GM19397 (cell line): ENCODE results near the gene OR1N1.
"Not testable (repeated sequence)": the region's sequence is repeated elsewhere in the genome, so short reads cannot be mapped to it uniquely, and the experiment has no call there.

ENCODE experiments used
- ATAC-seq: cut with Tn5 transposase; IDR thresholded peaks from one replicate; pipeline ENCODE4 v1.9.1; 2021; ENCODE audit warnings: mild to moderate bottlenecking, moderate library complexity; ENCODE audit not compliant: unreplicated experiment

OR1N1 gene, protein sequence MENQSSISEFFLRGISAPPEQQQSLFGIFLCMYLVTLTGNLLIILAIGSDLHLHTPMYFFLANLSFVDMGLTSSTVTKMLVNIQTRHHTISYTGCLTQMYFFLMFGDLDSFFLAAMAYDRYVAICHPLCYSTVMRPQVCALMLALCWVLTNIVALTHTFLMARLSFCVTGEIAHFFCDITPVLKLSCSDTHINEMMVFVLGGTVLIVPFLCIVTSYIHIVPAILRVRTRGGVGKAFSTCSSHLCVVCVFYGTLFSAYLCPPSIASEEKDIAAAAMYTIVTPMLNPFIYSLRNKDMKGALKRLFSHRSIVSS

DNA sequence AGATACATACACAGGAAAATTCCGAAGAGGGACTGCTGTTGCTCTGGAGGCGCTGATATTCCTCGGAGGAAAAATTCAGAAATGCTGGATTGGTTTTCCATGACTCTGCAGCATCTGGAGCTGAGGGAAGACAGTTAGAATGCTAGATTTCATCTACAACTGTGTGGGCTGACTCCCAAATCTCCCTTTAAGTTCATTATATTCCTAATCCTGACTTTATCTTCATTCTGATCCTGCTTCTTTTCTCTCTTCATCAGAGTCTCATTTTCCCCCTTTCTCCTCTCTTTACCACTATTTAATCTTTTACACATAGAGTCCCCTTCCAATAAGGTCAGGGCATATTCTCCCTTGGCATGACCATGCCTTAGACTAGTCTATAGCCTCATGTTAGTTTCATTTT lies at the start of gene OR1N1:
Gene OR1N1 (minus strand): TSS at position 101 of the 400 bp plus-strand sequence. CDS start 0 bp downstream, at position 101.
- ATAC-seq: no peak

DNA sequence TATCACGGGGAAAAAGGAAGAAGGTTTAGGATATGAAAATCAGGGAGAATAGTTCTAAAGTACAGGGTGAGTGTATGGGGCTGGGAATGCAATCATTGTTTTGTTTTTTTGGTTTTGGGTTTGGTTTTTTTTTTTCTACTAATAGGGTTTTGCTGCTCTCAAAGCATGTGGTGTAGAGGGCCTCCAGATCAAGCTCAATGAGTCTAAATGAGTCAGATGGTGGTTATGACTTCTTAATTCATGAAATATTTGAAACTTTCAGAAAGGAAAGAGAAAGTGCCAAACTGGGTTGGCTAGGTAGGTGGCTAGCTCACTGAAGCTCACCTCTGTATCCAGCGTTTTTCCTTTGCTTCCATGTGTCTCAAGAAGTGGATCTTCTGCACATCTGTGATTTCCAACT lies 45.4 kb upstream of the OR1N1 start:
- ATAC-seq: no peak

- no peak for ATAC-seq
Measured at GRCh38 chr9:122567901-122568300, 40.8 kb upstream of the OR1N1 start.

DNA sequence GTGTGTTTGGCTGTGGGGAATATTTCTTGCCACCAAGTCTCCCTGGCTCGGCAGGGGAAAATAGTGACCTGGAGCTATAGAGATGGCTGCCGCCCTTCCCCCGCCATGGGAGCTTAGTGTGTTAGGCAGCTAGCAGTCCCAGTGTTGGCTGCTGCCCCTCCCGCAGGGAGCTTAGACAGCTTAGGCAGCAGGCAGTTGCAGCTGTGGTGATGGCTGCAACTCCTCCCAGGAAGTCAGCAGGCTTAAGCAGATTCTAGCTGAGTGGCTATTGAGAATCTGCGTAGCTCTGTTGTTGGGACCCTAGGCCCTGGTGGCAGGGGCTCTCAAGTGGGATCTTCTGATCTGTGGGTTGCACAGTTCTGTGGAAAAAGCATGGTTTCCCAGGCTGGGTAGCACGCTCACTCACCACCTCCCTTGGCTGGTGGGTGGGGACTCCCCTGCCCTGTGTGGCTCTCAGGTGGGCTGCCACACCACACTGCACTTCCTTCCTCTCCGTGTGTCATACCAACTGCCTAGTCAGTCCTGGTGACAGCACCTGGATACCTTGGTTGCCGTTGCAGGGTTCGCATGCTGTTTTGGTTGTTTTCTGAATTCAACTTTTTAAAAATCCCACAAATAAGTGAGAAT lies 35.2 kb upstream of the OR1N1 start:
- no peak for ATAC-seq

- ATAC-seq: no peak
Measured at GRCh38 chr9:122561446-122561845, 34.4 kb upstream of the OR1N1 start.

- no peak for ATAC-seq
Measured at GRCh38 chr9:122552812-122553211, 25.7 kb upstream of the OR1N1 start, which contains the start of gene OR1N2. TSS of gene OR1N2 (plus strand) at chr9:122553112. CDS start at chr9:122553212, 100 bp downstream.

DNA sequence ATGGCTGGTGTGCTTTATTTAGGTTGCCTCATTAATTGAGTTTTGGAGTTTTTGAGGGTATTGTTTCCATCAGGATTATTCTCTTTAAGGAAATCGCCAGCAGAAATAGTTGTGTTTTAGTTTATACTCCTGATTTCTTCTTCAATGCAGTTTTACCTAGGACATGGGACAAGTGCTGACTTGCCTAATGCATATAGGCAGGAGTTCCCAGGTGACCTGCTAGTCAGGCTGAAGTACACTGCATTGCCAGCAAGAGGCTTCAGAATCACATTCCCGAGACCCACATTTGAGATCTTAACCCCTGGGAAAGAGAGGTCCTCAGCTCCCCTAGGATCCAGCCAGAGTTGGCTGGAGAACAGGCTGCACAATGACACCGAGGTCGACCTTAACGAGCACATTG lies 24.3 kb upstream of the OR1N1 start:
- ATAC-seq: no peak

- ATAC-seq: no peak
Measured at GRCh38 chr9:122546196-122546595, 19.1 kb upstream of the OR1N1 start.

DNA sequence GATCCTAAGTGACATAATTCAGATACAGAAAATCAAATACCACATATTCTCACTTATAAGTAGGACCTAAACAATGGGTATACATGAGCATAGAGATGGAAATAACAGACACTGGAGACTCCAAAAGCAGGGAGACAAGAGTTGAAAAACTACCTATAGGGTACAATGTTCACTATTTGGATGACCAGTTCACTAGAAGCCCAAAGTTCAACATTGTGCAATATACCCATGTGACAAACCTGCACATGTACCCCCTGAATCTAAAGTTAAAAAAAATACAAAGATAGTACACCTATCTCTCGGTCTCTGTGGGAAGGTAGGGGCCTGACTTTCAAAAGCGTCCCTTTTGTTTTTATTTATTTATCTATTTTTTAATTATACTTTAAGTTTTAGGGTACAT lies 11.7 kb upstream of the OR1N1 start:
- ATAC-seq: no peak

DNA sequence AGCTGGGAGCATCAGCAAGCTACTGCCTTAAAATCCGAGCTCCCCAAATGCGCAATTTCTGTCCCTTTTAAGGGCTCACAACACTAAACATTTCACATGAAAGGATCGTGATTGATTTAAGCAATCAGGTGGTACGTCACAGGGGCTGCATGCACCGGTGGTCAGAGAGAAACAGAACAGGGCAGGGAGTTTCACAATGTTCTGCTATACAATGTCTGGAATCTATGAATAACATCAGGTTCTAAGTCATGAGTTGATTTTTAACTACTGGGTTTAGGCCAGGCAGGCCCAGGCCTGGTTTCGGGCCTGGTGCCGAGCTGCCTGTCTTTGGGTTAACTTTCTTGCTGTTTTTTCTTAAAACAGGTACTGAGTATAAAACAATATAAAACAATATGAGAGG lies 10.0 kb upstream of the OR1N1 start:
- not testable (repeated sequence) for ATAC-seq

DNA sequence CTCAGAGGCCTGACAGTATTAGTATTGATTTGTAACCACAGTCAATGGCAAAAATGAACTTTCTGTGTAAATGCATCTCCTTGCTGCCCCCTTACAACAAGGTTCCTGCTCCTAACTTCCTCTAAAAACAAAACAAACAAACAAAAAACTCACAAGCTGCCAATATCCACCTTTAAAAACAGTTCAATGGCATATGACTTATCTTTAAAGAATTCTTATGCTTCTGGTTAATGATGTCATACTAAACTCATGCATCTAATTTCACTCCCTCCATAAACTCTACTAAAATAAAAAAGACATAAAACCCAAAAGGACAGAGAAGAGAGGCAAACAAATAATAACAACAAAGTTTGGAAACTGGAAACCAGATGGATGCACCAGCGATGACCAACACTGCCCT lies 9.0 kb upstream of the OR1N1 start:
- ATAC-seq: no peak

DNA sequence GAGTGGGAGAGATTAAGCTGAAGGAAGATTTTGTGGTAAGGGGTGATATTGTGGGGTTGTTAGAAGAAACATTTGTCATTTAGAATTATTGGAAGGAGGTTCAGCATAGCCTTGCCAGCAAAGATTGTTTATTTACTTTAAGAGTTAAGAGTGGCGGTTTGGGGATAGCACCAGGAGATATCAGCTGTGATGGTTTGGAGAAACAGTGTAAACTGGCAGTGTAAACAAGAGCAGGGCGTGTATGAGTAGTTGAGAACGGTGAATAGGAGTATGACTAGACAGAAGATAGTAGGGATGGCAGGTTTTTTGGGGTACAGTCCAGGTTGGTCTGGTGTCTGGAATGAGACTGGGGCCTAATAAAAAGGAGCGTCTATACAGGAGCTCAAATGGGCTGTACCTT lies 4.1 kb upstream of the OR1N1 start:
- ATAC-seq: not testable (repeated sequence)

GRCh38 chr9:122526602-122527001 lies 491 bp downstream of the OR1N1 start:
- ATAC-seq: no peak

GRCh38 chr9:122519376-122519775 lies 7.7 kb downstream of the OR1N1 start:
- ATAC-seq: no peak

DNA sequence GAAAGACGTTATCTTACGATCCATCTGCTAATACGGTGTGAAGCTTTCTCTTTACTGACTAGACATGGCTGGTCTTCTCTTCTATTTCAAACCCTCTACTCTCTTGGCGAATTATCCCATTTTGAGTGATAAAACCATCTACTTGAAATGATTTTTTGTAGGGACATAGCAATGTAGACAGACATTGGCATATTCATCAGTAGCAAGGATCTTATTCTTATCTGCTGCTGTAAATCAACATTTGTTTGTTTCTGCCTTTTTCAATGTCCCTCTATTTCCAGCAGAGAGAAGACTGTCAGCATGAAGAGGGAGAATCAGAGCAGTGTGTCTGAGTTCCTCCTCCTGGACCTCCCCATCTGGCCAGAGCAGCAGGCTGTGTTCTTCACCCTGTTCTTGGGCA lies 8.3 kb downstream of the OR1N1 start, which contains the start of gene OR1J4:
Gene OR1J4 (plus strand): TSS at position 301 of the 400 bp plus-strand sequence. CDS start 0 bp downstream, at position 301.
- ATAC-seq: no peak

DNA sequence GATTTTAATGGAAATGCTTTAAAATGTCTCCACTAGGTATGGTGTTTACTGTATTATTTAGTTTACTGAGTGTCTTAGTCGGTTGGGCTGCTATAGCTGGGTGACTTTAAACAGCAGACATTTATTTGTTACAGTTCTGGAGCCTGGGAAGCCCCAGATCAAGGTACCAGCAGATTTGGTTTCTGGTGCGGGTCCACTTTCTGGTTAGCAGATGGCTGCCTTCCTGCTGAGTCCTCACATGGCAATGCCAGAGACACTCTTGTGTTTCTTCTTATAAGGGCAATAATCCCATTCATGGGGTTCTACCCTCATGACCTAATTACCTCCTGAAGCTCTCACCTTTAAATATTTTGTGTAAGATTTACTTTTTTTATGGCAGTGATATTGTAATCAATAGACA lies 8.9 kb downstream of the OR1N1 start:
- ATAC-seq: no peak

DNA sequence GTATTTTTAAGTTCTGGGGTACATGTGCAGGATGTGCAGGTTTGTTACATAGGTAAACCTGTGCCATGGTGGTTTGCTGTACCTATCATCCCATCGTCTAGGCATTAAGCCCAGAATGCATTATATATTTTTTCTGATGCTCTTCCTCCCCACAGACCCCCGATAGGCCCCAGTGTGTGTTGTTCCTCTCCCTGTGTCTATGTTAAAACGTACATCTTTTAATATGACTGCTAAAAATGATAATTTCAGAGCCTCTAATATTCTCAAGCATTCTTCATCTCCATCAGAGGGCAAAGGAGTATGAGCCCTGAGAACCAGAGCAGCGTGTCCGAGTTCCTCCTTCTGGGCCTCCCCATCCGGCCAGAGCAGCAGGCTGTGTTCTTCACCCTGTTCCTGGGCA lies 16.6 kb downstream of the OR1N1 start, which contains the start of gene OR1J2:
Gene OR1J2 (plus strand): TSS at position 301 of the 400 bp plus-strand sequence. CDS start 0 bp downstream, at position 301.
- no peak for ATAC-seq

DNA sequence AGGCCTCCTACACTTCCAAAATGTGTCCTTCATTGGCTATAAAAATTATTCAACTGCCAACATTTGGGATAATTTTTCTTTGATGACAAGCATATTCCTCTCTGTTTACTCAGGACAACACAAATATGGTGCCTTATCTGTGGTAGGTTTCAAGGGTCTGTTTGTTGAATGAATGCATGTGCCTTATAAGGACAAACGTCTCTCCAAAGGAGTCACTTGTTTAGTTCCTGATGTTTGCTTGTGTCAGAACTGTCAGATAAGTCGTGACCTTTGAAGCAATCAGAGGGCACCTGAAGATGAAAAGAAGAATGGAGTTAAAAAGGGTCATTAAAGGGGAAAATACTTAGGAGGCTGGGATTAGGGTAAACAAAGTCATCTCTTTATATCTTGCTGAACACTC lies 20.1 kb downstream of the OR1N1 start:
- ATAC-seq: no peak

DNA sequence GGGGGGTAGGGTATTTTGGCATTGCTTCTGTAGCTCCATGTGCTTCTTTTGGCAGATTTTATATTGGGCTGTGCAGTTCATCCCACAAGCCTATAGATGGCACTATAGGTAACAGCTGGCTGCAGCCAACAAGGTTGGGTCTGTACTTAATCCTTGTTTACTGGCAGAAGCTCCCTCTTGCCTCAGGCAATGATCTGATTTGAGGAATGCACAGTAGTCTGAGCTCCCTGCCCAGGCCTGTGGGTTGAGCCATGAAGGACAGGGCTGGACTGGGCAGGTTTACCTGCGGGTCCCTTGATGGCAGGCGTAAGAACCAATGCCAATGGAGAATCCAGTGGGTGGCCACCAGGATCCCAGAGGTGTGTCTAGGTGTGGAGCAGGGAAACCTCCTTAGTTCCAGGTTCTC lies 28.2 kb downstream of the OR1N1 start:
- no peak for ATAC-seq

GRCh38 chr9:122479062-122479461 lies 48.0 kb downstream of the OR1N1 start:
- no peak for ATAC-seq

DNA sequence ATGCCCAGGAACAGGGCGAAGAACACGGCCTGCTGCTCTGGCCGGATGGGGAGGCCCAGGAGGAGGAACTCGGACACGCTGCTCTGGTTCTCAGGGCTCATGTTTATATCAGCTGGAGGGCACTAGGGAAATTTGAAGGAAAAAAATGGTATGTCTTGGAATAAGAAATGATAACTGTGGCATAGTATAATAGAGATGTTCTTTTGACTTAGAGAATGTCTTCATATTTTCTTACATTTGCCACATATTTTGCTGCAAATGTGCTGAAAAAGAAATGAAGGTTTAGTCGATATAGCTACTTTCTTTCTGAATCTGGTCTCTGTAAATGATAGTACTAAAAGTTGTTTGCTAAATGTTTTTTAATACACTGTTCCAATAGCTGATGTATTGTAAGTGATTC lies 49.3 kb downstream of the OR1N1 start, which contains the start of gene OR1J1:
Gene OR1J1 (minus strand): TSS at position 101 of the 400 bp plus-strand sequence. CDS start 0 bp downstream, at position 101.
- no peak for ATAC-seq

DNA sequence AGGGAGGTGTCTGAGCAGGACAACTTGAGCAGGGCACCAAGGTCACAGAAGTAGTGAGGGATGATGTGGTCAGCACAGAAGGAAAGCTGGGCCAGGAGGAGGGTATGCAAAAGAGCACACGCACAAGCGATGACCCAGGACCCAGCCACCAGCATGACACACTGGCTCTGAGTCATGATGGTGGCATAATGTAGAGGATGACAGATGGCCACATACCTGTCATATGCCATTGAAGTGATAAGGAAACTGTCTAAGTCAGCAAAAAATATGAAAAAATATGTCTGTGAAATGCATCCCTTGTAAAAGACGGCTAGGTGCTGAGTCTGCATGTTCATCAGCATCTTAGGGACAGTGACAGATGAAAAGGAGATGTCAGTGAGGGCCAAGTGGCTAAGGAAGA lies 49.7 kb downstream of the OR1N1 start:
- no peak for ATAC-seq
